Choroid plexus epithelial cell (primary cell): Measurements from ENCODE around the gene ETFB.

Experiments used
- DNase-seq: peaks from one replicate; pipeline ENCODE4 v3.0.0-alpha.2; 2010; ENCODE audit warnings: low read depth
- H3K4me3 ChIP-seq: 2 replicates; pipeline ENCODE4 v1.5.1; 2011; ENCODE audit warnings: low read depth, mild to moderate bottlenecking, control low read depth, low read length, moderate library complexity
- TF ChIP-seq, protein P1 (sequence below): conservative IDR thresholded peaks from 2 replicates; pipeline ENCODE4 v1.5.1; 2011; ENCODE audit warnings: low read depth, mild to moderate bottlenecking, control low read depth, inconsistent platforms, low read length, moderate library complexity

The ETFB gene

DNA sequence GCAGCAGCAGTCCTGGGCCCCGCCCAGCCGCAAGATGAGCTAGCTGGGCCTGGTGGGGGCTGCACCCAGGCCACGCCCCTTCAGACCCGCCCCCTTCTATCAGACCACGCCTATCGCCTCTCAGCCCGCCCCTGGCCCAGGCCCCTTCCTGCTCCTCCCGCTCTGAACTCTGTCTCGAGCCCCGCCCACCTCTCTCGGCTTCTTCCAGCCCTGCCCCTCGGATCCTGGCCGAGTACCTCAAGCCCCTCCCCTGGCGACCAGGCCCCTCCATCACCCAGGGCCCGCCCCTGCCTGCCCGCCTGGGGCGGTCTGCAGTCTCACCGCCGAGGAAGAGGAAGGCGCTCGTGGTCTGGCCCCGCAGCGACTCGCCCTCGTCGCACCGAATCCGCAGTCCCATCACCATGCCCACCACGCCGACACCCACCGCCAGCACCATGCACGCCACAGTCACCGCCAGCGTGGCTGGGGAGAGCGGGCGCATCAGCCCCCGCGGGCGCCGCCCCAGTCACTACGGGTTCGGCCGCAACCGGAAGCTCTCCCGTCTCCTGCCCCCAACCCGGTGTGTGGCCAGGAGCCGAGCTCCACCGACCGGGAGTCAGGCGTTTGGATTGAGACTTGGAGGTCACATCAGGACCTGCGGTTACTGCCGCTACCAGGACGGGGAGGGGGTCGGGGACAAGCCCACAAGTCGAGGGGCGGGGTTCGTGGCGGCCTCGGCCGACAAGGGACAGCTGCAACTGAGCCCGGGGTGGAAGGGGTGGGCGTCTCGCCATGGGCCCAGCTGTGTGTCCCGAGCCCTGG, 1.6 kb upstream of the ETFB start:
- DNase-seq: peak; percentile 100
- TF ChIP-seq, protein P1, sequence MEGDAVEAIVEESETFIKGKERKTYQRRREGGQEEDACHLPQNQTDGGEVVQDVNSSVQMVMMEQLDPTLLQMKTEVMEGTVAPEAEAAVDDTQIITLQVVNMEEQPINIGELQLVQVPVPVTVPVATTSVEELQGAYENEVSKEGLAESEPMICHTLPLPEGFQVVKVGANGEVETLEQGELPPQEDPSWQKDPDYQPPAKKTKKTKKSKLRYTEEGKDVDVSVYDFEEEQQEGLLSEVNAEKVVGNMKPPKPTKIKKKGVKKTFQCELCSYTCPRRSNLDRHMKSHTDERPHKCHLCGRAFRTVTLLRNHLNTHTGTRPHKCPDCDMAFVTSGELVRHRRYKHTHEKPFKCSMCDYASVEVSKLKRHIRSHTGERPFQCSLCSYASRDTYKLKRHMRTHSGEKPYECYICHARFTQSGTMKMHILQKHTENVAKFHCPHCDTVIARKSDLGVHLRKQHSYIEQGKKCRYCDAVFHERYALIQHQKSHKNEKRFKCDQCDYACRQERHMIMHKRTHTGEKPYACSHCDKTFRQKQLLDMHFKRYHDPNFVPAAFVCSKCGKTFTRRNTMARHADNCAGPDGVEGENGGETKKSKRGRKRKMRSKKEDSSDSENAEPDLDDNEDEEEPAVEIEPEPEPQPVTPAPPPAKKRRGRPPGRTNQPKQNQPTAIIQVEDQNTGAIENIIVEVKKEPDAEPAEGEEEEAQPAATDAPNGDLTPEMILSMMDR: no peak
- H3K4me3 ChIP-seq: peak overlapping the region; percentile 94

DNA sequence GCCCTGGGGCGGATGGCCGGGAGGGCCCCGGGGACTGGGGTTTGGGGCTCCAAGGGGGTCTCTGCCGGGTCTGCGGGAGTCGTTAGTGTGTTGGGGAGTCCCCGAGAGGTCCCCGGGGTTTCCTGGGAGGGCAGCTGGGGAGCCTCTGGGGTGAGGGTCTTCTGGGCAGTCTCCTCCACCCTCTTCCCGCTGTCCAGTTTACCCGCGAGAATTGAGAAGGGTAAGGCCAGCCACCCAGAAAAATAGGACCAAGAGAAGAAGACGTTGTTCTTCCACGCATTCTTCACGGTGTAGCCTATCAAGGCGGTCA, 1.0 kb upstream of the ETFB start:
- H3K4me3 ChIP-seq: peak overlapping the region; percentile 94
- no peak for DNase-seq
- TF ChIP-seq, protein P1: no peak

DNA sequence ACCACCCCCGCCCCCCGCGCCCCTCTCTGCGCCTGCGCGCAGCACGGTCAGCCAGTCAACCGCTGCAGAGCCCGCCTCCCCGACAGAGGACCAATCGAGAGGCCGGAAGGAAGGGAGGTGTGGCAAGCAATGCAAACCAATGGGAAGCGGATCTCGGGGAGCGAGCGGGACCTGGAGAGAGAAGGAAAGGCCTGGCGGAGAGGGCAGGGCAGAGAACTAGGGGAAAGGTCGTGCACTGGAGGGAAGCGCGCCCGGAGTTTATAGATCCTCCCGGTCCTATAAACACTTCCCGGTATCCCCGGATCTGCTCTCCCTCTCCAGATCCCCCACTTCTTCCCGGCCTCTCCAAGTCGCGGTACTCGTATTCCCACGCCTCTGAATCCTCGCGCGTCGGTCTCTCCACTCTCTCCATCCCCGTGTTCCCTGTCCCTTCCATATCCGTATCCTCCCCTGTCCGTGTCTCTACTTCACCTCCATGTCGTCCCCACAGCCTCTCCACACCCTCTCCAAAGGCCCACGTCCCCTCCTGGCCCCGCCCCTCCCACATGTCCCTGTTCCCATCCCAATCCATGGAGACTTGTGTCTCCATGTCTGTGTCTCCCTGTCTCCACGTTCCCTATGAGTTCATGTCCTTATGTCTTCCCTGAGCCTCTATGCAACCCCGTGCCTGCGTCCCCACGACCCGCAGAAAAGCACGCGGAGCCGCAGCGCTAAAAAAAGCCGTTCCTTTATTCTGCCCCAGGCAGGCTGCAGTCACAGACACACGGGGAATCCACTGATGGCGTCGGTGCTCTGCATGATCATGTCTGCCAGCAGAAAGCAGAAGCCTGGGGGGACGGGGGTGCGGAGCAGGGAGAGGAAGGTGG, 434 bp upstream of the ETFB start:
- DNase-seq: peak; percentile 99
- TF ChIP-seq, protein P1: no peak
- H3K4me3 ChIP-seq: peak overlapping the region; percentile 94

DNA sequence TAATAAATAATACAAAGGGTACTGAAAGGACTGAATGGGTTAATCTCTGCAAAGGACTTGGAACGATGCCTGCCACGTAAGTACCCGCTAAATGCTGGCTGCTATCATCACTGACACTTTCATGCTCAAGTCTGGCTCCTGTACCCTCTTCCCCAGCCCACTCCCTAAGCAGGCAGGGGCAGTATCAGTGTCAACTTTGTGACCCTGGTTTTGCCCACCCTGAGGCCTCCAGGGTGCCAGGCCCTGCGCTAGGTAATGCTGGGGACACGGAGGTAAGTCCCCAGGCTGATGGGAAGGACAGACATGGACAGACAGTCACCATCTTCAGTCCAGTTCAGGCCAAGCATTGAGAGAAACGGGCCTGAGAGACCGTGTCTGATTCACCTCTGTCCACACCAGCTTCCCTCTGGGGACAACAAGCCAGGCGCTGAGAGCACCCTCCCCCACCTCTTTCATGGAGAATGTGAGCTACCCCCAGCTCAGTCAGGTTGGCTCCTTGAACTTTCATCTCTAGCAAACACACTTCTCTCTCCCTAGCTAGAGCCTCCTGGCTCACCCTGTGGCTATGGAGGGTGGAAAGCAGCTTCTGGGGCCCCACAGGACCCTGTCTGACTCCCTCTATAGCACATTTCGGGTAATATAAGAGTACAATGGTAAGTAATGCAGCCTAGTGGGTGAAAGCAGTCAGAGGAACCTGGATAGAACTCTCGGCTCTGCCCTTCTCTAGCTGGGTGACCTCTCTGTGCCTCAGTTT, 800 bp downstream of the ETFB start:
- peak overlapping the region; percentile 94 for H3K4me3 ChIP-seq
- peak; percentile 65 for DNase-seq
- TF ChIP-seq, protein P1: peak; percentile 31

DNA sequence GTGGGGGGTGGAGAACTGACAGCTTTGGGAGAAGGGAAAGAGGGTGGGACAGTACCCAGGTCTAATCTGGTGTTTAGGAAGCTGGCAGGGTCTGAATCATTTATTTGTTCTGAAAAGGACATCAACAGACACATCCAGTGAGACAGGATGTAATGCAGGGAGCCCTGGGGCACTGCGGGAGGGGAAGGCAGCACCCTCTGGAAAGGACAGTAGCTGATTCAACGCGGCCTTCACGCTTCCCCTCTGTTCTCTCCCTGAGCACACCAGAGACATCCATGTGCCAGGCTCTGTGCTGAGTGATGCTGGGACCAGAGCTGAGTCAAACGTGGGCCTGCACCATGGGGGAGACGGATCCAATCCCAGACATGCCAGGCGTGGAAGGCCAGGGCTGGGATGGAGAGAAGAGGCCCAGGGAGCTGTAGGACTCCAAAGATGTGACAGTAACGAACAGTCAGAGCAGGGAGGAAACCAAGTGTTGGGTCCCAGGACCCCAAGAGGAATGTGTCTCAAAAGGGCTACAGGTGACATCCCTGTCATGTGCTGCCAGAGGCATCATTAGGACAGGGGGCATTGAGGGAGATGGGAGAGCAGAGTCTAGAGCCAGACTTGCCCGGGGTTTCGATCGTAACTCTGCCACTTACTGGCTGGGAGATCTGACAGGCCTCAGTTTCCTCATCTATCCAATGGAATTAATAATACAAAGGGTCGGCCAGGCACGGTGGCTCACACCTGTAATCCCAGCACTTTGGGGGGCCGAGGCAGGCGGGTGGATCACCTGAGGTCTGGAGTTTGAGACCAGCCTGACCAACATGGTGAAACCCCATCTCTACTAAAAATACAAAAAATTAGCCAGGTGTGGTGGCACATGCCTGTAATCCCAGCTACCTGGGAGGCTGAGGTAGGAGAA, 1.7 kb downstream of the ETFB start:
- TF ChIP-seq, protein P1: no peak
- peak; percentile 43 for DNase-seq

DNA sequence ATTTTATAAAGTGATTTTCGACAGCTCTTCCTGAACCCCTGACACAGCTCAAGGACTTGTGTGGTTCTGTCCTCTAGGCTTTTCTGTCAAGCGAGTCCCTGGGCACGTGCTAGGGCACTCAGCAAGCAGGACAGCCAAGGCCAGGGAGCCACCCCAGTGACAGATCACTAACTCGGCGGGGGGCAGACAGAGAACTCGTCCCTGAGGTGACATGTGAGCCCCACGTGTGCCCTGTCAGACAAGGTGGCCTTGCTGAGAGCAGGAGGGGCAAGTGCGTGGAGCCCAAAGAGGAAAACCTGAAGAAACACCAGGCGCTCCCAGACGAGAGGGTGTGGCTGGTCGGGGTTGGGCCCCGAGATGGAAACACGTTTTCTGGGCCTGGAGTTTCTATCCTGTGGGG, 4.9 kb downstream of the ETFB start:
- TF ChIP-seq, protein P1: no peak
- H3K4me3 ChIP-seq: no peak overlapping the region
- DNase-seq: no peak

More for the DNA sequence above, 1.7 kb downstream of the ETFB start:
- no peak overlapping the region for H3K4me3 ChIP-seq
